ENCODE data around the gene SPTB.
"Not testable (repeated sequence)": the region's sequence is repeated elsewhere in the genome, so short reads cannot be mapped to it uniquely, and the experiment has no call there.

Gene SPTB

DNA sequence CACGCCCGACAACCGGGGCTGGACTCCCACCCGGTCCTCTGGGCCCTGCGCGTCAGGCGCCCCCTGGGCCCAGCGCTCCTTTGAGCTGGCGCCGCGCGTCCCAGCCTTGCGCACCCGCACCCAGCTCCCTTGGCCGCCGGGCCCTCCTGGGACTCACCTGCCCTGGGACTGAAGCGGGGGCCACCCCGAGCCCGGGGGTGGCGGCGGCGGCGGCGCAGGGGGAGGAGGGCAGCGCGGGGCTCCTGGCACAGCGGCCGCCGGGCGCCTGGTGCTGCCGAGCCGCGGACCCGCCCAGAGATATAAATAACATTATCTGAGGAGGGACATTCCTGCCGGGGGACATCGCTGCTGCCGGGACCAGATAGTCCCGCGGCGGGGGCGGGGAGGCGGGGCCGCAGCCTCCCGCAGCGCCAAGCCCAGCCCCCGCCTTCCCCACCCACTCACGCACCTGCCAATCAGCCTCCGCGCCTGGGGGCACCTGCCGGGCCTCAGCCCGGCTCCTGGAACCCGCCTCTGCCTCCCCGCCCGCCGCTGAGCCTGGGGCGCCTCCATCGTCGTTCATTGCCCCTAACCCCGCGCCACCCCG, at the start of gene SPTB:
SPTB (minus strand) TSS at position 273 of the 586 bp plus-strand sequence. CDS start 56,813 bp downstream, outside the sequence.
- DNase-seq, result peak in 1 of 2 donors; percentile 9

DNA sequence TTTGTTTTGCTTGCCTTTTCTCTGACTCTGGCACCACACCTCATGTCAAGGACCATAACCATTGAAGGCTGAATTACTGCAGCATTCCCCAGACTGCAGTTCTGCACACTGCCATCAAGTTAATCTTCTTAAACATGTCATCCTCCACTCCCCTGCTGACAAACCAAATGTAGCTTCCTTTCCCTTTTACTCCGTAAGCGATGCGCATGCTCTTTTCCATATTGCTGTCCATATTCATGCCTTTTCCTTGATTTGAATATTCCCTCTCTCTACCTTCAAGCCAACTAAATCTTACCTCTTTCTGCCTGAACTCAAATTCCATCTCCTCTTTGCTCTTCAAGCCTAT, 49.3 kb upstream of the SPTB start:
- DNase-seq, result no peak

DNA sequence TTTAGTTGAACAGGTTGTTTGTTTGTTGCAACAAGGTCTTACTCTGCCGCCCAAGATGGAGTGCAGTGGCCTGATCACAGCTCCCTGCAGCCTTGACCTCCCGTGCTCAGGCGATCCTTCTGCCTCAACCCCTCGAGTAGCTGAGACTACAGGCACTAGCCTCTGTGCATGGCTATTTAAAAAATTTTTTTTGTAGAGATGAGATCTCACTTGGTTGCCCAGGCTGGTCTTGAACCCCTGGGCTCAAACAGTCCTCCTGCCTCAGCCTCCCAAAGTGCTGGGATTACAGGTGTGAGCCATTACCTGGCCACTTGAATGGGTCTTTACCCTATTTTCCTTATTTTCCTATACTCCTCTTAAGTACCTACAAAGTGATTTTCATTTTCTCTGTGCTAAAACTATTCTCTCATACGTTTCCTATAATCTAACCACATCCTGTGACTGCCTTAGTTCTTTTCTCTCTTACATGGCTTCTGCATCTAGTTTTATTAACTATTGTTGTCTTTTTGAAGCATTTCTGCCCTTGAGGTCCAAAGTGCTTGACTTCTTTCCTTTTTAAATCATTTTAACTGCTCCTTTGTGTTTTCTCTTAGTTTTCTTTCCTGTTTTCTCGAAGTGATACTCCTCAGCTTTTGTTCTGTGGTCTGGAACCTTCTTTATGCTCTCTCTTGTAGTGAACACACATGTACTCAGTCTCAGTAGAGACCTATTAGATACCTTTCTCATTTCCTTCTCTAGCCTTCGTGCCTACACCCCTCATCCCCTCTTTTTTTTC, 48.7 kb upstream of the SPTB start:
- DNase-seq, result no peak

DNA sequence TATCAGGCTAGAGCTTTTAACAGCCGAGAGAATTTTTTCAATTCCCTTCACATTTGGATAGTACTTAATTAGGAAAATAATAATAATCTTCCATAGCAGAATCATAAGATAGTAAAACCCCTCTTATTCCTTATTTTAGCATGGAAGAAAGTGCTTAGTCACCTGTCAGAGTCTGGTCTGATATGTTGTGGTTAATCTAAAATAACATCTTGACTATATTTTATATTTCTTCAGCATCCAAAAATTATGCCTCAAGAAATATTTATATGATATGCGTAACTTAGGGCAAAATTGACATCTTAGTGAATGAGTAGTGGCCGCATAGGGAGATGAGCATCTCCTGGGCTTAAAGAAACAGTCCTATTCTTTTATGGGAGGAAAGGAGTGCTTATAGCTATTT, 47.3 kb upstream of the SPTB start:
- no peak for DNase-seq

DNA sequence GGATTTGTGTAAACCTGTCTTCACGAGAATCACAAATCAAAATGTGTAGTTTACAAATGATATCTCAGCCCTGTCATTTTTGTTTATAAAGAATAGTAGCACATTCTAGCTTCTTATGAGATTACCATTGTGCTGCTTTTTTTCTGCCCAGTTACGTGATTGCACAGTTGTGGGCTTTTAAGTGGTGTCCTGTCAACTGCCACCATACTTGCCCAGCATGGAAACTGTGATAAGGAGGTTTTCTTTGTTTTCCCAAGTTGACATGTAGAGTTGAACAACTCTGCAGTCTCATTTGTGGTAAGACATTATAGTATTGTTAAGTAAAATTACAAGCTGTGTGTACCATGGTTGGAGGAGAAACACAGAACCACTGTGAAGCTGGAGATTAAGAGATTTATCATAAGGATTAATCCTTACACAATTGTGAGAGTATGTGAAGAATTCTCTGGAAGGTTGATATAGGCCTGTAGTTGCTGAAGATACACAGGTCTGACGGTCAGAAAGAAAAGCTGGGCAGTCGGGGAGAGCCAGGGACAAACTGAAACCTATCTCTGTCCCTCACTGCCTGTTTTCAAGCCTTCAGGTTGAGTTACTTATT, 46.8 kb upstream of the SPTB start:
- DNase-seq, result no peak

DNA sequence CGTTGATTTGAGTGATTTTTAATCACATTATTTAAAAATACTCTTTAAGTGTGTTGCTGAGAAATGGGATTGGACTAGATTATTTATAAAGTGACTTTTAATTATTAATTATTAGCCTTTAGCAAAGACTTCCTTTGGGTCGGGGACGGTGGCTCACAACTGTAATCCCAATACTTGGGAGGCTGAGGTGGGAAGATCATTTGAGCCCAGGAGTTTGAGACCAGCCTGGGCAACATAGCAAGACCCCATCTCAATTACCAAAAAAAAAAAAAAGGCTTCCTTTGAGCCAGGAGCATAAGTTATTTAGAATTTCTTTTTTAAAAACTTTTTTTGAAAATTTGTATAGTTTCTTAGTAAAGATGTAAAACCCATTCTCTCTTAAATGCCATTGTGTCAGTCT, 43.3 kb upstream of the SPTB start:
- no peak for DNase-seq

DNA sequence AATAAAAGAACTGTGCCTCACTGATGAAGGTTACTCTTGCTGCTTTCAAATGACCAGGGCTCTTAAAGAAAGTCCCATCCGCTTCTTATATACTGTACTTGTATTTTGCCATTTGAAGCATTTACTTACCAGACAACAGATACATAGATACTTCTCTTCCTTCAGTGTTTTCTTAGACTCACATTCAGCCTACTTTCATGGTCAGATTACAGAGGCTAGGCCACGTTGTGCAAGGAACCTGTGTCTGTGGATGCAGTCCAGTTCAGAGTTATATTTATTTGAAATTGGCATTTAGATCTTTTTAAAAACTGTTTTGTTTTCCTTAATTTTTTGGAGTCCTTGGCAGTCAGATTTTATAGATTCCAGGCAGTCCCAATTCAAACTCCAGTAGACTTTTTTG, 40.8 kb upstream of the SPTB start:
- no peak for DNase-seq

DNA sequence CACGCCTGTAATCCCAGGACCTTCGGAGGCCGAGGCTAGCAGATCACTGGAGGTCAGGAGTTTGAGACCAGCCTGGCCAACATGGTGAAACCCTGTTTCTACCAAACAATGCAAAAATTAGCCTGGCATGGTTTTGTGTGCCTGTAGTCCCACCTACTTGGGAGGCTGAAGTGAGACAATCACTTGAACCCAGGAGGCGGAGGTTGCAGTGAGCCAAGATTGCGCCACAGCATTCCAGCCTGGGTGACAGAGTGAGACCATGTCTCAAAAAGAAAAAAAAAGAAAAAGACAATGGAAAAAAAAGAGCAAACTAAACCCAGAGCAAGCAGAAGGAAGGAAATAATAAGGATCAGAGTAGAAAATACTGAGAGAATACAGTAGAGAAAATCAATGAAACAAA, 39.9 kb upstream of the SPTB start:
- DNase-seq, result no peak

DNA sequence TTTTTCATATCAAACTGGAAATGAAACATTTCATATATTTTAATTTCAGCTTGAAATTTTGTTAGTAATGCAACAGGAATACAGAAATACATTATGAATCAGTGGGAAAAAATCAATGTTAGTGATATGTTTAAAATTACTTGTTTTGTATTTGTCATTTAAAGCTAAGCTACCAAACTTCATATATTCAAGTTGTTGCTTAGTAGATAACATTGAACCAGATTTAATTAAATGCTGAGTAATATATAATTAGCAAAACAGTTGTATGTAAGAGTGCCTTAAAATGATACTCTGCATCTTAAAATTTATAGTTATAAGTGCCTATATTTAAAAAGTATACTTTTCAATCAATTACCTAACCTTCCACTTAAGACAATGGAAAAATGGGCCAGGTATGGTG, 39.5 kb upstream of the SPTB start:
- no peak for DNase-seq

DNA sequence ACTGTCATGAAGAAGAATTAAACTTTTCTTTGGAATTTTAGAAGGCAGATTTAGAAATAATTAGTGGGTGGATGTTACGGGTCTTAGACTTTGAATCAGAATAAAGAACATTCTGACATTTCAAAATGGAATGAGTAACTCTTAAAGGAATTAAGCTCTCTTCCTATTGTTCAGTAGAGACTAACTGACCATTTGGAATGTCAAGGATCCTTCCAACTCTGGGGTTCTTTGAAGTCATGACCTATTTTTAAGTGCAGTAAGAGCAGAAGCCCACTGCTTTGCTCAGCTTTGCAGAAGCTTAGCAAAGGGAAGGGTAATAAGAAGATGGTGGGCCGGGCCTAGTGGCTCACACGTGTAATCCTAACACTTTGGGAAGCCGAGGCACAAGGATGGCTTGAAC, 38.5 kb upstream of the SPTB start:
- DNase-seq, result no peak

DNA sequence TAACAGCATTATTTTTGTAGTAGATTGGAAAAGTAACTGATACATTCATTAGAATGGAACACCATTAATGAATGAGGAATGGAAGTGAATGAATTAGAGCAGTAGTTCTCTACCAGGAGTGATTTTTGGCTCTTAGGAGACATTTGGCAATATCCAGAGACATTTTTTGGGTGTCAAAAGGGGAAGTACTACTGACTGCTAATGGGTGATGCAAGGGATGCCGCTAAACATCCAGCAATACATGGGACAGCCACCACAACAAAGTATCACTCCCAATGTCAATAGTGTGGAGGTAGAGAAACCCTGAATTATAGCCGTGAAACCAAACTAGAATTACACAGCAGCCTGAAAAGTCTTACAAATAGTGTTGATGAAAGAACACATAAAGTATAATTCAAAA, 36.1 kb upstream of the SPTB start:
- DNase-seq, result no peak

DNA sequence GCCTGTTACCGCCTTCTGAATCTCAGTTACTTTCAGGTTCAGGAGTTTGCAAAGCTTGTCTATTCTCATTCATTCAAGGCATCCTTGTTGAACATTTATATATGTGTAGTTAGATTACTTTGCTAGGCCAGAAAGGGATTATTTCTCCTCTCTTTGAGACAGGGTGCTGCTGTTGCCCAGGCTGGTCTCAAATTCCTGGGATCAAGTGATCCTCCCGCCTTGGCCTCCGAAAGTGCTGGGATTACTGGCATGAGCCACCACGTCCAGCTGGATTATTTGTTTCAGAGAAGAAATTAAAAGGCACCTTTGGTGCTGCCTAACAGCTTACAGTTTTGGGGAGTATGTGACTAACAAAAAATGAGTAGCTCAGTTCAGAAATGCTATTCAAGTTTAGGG, 35.3 kb upstream of the SPTB start:
- no peak for DNase-seq

DNA sequence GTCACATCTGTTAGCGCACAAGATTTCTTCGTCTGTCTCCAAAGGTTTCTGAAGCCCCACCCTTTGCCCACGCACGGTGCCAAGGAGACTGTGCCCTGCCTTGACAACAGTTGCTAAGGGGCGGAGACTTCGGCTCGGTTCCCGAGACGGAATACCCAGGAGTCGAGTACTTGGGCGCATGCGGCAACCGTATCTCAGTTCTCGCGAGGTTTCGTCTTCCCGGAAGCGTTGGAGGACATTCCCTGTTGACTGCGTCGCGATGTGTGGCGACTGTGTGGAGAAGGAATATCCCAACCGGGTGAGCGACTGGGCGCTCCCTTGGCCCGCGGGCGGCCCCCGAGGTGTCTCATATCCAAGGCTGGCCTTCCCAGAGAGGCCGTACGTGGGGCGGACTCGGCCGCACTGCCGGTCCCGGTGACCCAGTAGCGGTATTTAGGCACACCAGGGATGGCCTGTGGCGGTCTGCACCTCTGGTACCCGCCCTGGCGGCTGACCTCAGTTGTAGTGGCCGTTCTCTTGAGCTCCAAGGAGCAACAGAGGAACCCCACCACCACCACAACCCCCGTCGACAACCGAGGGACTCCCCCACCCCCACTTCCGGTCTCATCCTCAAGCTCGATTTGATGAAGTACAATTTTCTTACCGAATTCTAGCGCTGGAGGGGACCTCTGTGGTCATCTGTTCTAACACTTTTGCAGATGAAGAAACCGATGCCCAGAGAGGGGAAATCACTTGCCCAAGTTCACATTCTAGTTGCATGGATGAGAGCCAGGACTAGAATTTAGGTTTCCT, 34.7 kb upstream of the SPTB start, which contains the start of gene CHURC1:
CHURC1 (plus strand) TSS at position 219 of the 792 bp plus-strand sequence; CDS start at position 260, 41 bp downstream.
- DNase-seq, result peak; percentile 94 to 96

DNA sequence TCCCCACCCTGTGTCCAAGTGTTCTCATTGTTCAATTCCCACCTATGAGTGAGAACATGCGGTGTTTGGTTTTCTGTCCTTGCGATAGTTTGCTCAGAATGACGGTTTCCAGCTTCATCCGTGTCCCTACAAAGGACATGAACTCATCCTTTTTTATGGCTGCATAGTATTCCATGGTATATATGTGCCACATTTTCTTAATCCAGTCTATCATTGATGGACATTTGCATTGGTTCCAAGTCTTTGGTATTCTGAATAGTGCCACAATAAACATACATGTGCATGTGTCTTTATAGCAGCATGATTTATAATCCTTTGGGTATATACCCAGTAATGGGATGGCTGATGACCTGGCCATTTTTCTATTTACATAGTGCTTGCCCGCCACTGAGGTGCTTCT, 33.8 kb upstream of the SPTB start:
- DNase-seq, result not testable (repeated sequence)

DNA sequence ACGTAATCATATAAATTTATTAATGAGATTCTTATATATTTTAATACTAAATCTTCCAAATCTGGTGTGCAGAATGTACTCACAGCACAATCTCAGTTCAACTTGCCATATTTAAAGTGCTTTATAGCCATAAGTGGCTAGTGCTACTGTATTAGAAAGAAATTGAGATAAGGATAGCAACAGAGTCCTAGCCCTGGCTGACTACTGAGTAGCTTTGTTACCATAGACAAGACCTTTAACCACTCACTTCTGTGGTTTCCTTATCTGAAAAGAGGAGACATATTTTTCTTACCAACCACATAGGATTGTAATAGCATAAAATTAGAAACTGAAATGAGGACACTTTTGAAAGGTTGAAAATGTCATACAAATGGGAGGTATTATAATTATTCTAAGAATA, 32.6 kb upstream of the SPTB start:
- DNase-seq, result no peak

DNA sequence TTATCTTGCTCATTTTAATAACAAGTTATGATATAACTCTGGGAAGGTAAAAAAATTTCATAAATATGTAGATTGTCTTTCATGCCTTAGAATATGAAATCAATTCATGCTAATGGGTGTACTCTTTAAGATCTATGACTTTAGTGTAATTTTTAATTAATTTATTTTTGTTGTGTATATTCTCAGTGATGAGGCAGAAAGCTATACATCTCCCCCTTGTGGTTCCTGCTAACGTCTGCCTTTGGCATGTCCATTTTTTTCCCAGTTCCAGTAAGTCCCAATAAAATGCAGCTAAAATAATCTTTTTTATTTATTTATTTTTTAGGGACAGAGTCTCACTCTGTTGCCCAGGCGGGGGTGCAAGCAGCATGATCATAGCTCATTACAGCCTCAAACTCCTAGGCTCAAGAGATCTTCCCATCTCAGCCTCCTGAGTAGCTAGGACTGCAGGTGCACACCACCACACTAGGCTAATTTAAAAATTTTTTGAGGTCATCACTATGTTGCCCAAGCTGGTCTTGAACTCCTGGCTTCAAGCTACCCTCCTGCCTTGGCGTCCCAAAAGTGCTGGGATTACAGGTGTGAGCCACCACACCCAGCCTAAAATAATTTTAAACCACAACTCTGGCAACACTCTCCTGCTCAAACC, 31.3 kb upstream of the SPTB start:
- DNase-seq, result no peak

DNA sequence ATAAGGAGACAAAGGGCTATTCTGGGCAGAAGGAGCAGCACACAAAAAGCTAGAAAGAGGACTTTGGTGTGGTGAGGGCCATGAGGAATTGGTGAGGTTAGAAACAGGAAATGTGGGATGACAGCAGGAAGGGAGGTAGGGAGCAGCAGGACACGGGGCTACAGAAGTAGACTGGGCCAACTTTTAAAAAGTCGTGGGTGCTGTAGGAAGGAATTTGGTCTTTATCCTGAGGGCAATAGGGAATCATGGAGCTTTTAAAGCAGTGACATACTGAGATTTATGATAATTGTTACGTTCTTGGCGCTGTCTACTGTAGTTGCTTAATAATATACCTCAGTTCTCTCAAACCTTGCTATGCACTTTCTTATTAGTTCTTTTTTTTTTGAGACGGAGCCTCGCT, 26.3 kb upstream of the SPTB start:
- DNase-seq, result no peak

DNA sequence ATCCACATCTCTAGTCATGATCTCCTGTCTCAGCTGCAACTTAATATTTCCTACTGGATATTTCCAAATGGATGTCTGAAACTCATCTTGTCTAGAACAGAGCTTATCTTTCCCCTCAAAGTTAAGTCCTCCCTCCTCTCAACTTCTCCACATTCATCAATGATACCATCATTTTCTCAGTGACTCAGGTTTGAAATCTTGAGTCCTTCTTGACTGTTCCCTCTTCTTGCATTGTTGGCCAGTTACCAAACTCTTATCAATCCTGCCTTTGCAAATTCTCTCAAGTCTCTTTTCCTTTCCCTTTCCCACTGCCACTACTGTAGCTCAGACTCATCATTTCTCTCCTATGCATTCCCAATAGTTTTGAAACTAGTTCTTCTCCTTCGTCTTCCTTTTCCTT, 20.3 kb upstream of the SPTB start:
- DNase-seq, result no peak

DNA sequence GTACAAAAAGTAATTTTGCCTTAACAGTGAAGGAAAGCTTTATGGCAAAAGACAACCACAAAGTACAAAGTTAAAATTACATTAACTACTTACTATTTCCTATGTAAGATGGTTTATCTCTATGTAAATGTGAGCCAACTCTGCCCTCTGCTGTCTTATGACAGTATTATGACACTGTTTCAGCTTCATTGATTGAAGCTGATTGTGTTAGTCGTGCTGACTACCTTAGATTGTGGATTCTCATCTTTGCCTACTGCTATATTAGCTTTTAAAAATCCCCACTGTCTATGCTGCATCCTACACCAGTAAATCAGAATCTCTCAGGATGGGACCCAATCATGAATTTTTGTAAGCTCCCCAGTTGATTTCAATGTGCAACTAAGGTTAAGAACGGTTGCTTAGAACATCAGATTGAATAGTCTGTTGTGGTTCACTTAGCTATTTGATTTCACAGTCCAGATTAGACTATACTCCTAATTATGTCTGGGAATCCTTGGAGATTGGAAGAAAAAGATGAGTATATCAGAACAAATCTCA, 12.2 kb upstream of the SPTB start:
- peak in 1 of 2 donors; percentile 63 for DNase-seq

DNA sequence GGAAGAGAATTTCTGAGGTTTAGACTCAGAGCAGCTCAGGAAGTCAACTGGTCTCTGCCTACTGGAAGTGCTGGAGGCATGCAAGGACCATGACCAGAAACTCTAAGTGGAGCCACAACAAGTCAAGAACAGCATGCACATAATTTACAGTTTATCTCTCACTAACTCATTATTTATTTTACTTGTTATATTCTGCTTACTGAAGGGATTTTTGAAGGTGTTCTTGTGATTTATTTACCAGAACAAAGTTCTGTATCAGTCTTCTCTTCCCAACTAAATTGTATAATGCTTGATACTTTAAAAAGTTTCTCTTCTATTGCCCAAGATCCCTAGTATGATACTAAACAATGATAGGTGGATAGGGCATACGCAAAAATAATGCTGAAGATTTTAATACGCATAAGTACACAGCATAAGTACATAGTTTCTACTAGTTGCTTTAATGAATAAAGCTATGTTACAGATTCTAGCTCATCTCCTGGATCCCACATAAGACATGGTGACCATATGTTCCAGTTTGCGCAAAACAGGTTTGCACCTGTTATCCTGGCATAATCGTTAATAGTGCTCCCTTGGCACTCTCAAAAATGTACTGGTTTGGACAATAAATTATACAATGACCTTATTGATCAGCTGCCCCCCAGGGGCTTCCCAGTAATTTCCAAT, 11.6 kb upstream of the SPTB start:
- no peak for DNase-seq

DNA sequence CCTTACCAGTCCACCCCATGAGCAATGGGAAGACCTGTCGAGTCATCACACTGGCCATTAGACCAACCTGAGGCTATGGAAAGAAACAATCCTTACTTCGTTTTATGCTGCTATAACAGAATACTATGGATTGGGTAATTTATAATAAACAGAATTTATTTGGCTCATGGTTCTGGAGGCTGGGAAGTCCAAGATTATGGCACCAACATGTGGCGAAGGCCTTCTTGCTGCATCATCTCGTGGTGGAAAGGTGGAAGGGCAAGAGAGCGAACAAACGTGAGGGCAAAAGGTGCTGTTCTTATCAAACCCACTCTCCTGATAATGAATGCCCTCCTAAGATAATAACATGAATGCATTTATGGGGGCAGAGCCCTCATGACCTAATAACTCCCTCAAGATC, 9.6 kb upstream of the SPTB start:
- DNase-seq, result no peak

DNA sequence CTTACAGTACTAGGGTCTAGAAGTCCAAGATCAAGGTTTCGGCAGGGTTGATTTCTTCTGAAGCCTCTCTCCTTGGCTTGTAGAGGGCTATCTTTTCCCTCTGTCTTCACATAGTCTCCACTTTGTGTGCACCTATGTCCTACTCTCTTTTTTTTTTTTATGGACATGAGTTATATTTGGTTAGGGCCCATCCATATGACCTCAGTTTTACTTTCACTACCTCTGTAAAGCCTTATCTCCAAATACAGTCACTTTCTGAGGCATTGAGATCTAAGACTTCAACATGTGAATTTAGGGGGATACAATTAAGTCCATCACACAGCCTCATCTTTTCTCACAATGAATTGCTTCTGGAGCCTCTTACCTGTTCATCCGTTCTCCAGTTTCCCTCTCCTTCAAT, 5.9 kb upstream of the SPTB start:
- no peak for DNase-seq

Data from hippocampal formation (tissue), 2 donors.